Raji (cell line): ENCODE data around the gene PGS1.
A peak's percentile ranks its signal among the peaks of the same experiment; 100 is the strongest.

Experiments used
- POLR2A ChIP-seq: IDR thresholded peaks from 2 replicates; pipeline ENCODE4 v1.6.1; 2011; ENCODE audit warnings: low read depth, low read length, control low read depth; ENCODE audit not compliant: insufficient read depth

The PGS1 gene

GRCh38 chr17:78343187-78343542 is 35.3 kb upstream of the PGS1 start:
- no peak for TF ChIP-seq POLR2A

GRCh38 chr17:78343543-78344201 is 34.8 kb upstream of the PGS1 start:
- TF ChIP-seq POLR2A = no peak

GRCh38 chr17:78344666-78345065 is 33.8 kb upstream of the PGS1 start:
- TF ChIP-seq POLR2A = no peak

GRCh38 chr17:78345172-78345571 is 33.3 kb upstream of the PGS1 start:
- TF ChIP-seq POLR2A = no peak

GRCh38 chr17:78345791-78346494 is 32.5 kb upstream of the PGS1 start:
- TF ChIP-seq POLR2A = no peak

- no peak for TF ChIP-seq POLR2A
Observed at GRCh38 chr17:78346605-78347250, 31.7 kb upstream of the PGS1 start.

- no peak for TF ChIP-seq POLR2A
Observed at GRCh38 chr17:78347453-78347852, 31.0 kb upstream of the PGS1 start.

GRCh38 chr17:78348055-78348770 is 30.2 kb upstream of the PGS1 start:
- no peak for TF ChIP-seq POLR2A

GRCh38 chr17:78349891-78350642 is 28.4 kb upstream of the PGS1 start:
- TF ChIP-seq POLR2A = no peak

- no peak for TF ChIP-seq POLR2A
Observed at GRCh38 chr17:78351449-78352006, 26.9 kb upstream of the PGS1 start.

- TF ChIP-seq POLR2A = no peak
Observed at GRCh38 chr17:78353834-78354233, 24.6 kb upstream of the PGS1 start.

GRCh38 chr17:78355045-78355641 is 23.3 kb upstream of the PGS1 start:
- TF ChIP-seq POLR2A = no peak

- TF ChIP-seq POLR2A = no peak
Observed at GRCh38 chr17:78355701-78356100, 22.7 kb upstream of the PGS1 start.

- 0 out of 2 replicates have a peak, but pooled peaks have one; percentile 30 for TF ChIP-seq POLR2A
Observed at GRCh38 chr17:78356101-78356713, 22.2 kb upstream of the PGS1 start.
